GM12878 (cell line): Measurements from ENCODE around the gene HMX3. TPM values are rescaled to one million over a fixed set of nuclear protein-coding genes. Genes with fewer than 3 reads are reported as not detected.

Experiments
- ATAC-seq: fragments of 200-7000 bp; cut with Tn5 transposase; 3 replicates; pipeline ENCODE4 v1.9.1; 2020; ENCODE audit warnings: mild to moderate bottlenecking, moderate library complexity
- BruUV-seq: library from RNA; stranded (reverse); fragments of 400-500 nt; replicated peaks from 2 replicates; lab custom pipeline; 2021; lab: Mats Ljungman, UMichigan
- CTCF ChIA-PET: fragments of 300-600 bp; sonication (Branson Sonifier 250); formaldehyde crosslinking; extraction: SDS; loops from one replicate; lab custom pipeline; 2021; ENCODE audit warnings: inconsistent platforms; lab: Yijun Ruan, JAX
- POLR2A ChIA-PET: fragments of 350-600 bp; formaldehyde crosslinking; extraction: SDS; loops from one replicate; lab custom pipeline; 2021; ENCODE audit warnings: inconsistent platforms; lab: Charles Lee
- RAD21 ChIA-PET: fragments of 300-600 bp; sonication (Branson Sonifier 250); formaldehyde crosslinking; loops from one replicate; lab custom pipeline; 2023; ENCODE audit warnings: antibody characterized with exemption; ENCODE audit not compliant: unreplicated experiment; lab: Charles Lee
- SMC1A ChIA-PET: fragments of 300-600 bp; sonication (Branson Sonifier 250); formaldehyde crosslinking; loops from one replicate; lab custom pipeline; 2023; ENCODE audit not compliant: unreplicated experiment, uncharacterized antibody; lab: Charles Lee
- DNase-seq: peaks from one replicate; pipeline ENCODE4 v3.0.0-alpha.2; 2011; ENCODE audit warnings: low read depth, low spot score
- FAIRE-seq: peaks from 3 replicates; lab custom pipeline; 2011; peaks lifted over from hg19 to GRCh38; lab: Jason Lieb, UNC
- H2AFZ ChIP-seq: 2 replicates; pipeline ENCODE4 v1.6.0; 2011; ENCODE audit warnings: low read depth, low read length, control low read depth; ENCODE audit not compliant: control insufficient read depth
- H3K27ac ChIP-seq: 2 replicates; pipeline ENCODE4 v1.5.1; 2011; ENCODE audit warnings: control low read depth; ENCODE audit not compliant: control insufficient read depth, insufficient read depth
- H3K27me3 ChIP-seq, 2 experiments: replicated peaks in 1 of 2; 2 replicates each; pipeline versions ENCODE4 v1.6.0 to v1.6.1; 2011; ENCODE audit warnings: low read length in 1 of 2; ENCODE audit not compliant: control insufficient read depth in 2 of 2, insufficient read depth in 2 of 2
- H3K36me3 ChIP-seq, 2 experiments: 2 replicates each; pipeline ENCODE4 v1.5.1; 2011; ENCODE audit warnings: low read length in 1 of 2; ENCODE audit not compliant: control insufficient read depth in 2 of 2, insufficient read depth in 2 of 2
- H3K4me1 ChIP-seq: 2 replicates; pipeline ENCODE4 v1.6.1; 2011; ENCODE audit warnings: mild to moderate bottlenecking, low read length, moderate library complexity, mixed read lengths; ENCODE audit not compliant: control insufficient read depth, insufficient read depth
- H3K4me2 ChIP-seq: 2 replicates; pipeline ENCODE4 v1.6.0; 2011; ENCODE audit warnings: control low read depth; ENCODE audit not compliant: control insufficient read depth, insufficient read depth
- H3K4me3 ChIP-seq: fragments of 200-600 bp; sonication (generic); 2 replicates; pipeline ENCODE4 v1.5.1; 2016
- H3K79me2 ChIP-seq: 2 replicates; pipeline ENCODE4 v1.6.0; 2011; ENCODE audit warnings: low read length; ENCODE audit not compliant: control insufficient read depth, insufficient read depth
- H3K9ac ChIP-seq: 2 replicates; pipeline ENCODE4 v1.8.0; 2011; ENCODE audit warnings: low read length, control low read depth, mixed read lengths; ENCODE audit not compliant: control insufficient read depth, insufficient read depth
- H3K9me3 ChIP-seq: replicated peaks from 3 replicates; pipeline ENCODE4 v1.5.1; 2011; ENCODE audit warnings: mild to moderate bottlenecking, low read length; ENCODE audit not compliant: control insufficient read depth, insufficient read depth
- H4K20me1 ChIP-seq: 2 replicates; pipeline ENCODE4 v1.6.0; 2011; ENCODE audit not compliant: control insufficient read depth, insufficient read depth
- HCFC1 ChIP-seq: fragments of 150-350 bp; IDR thresholded peaks from 2 replicates; pipeline ENCODE4 v1.6.1; 2014; ENCODE audit warnings: low read length
- RUNX3 ChIP-seq: IDR thresholded peaks from 2 replicates; pipeline ENCODE4 v1.6.1; 2012; ENCODE audit warnings: low read length, inconsistent platforms
- WGBS: methylation state at CpG from one replicate; pipeline ENCODE4 v1.1.6; 2016; ENCODE audit warnings: low lambda C conversion rate; ENCODE audit not compliant: insufficient replicate concordance, insufficient coverage; ENCODE audit errors: missing lambda C conversion rate; 5-methylcytosine and 5-hydroxymethylcytosine counted together
- in situ Hi-C: fragments of 300-500 bp; cut with MboI; formaldehyde crosslinking; loops from 9 replicates; pipeline ENCODE4 v1.14.3; 2018; ENCODE audit warnings: mixed read lengths
- intact Hi-C: fragments of 100-400 bp; cut with micrococcal nuclease; formaldehyde crosslinking; loops from one replicate; pipeline ENCODE4 v1.14.2; 2022; ENCODE audit not compliant: unreplicated experiment
- polyA plus RNA-seq, 11 experiments: library from polyadenylated mRNA; depleted of rRNA in 4 of 11; unstranded in 6 of 11; stranded (reverse) in 5 of 11; fragments of >200 nt; fragmentation: Nextera tagmentation in 4 of 11; fragmentation: Illumina TruSeq in 1 of 11; extraction: Ambion mirVana in 4 of 11; extraction: Trizol in 1 of 11; gene quantifications; 1 replicate in 1 of 11; 2 replicates in 10 of 11; pipeline versions ENCODE4 v1.2.1 to v1.2.3, GENCODE V29; 2011 to 2016; ENCODE audit warnings: inconsistent platforms in 2 of 11, missing spikeins in 2 of 11, low read depth in 1 of 11
- total RNA-seq, 4 experiments: library from RNA; depleted of rRNA in 3 of 4; stranded (reverse); fragments of >200 nt in 3 of 4; fragmentation: Illumina TruSeq in 1 of 4; extraction: Trizol in 1 of 4; gene quantifications; 2 replicates each; pipeline versions ENCODE4 v1.2.1 to v1.2.3, GENCODE V29; 2013 to 2021

The HMX3 gene
- total and polyA plus RNA-seq, 10 of the 15 experiments (the other 5 are each of a cell fraction or from before 2014, with no cell fraction given) = 0.63 to 60.5 (median 15.3) TPM; not detected in 2

DNA sequence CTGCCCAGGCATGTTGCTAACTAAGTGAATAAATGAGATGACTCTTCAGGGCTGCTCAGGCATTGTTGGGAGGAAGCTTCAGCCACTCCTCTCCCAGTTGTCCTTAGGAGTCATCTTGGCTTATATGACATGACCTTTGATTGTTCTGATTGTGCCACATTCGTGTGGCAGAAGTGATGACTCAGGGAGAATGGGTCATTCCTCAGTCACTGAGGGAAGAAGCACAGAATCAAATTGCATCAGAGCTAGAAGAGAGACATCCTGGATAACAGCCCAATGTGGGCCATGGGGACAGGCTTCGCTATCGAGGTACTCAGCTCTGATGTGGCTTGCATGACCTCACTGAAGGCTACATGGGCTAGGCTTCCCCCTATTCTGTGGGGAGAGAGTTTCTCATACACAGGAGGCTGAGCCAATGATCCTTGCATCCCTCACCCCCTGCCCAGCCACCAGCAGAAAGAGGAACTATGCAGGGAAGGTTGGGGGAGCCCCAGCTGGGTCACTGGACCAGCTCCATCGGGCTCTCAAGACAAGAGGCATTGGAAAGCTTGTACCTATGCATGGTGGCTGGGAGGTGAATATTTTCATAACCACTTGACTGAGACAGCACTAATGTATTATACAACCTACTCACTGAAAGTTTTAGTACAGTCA, 6.0 kb upstream of the HMX3 start:
- ATAC-seq (no peak), DNase-seq (no peak), FAIRE-seq (peak; percentile 49)
- TF ChIP-seq HCFC1 (no peak), RUNX3 (0 out of 2 replicates have a peak, but pooled peaks have one; percentile 28)
- Histone ChIP-seq H4K20me1 (no peaks in the 10 kb centered on the region), H3K27ac (no peak overlapping the region), H3K4me1 (peaks cover 7% of the 10 kb centered on the region), H3K4me2 (no peak overlapping the region), H3K36me3 (no peaks in the 10 kb centered on the region; a peak in 1 of 4 replicates), H3K9me3 (no peaks in the 10 kb centered on the region; the same call in 2 of the 3 replicates), H2AFZ (no peak overlapping the region), H3K9ac (no peak overlapping the region), H3K79me2 (no peaks in the 10 kb centered on the region; the same call in 1 of the 2 replicates), H3K27me3 (peaks cover 0 to 10% of the 10 kb centered on the region in 2 experiments; a peak in 2 of 4 replicates), H3K4me3 (no peak overlapping the region)
- 22% methylated on average over 4 of the region's 4 CpGs for WGBS
- SMC1A ChIA-PET = interaction anchor here (0.7 to 1.0 kb wide), 2 partner anchors 87 to 250 kb away, joined by 3 to 4 read pairs; no protein-coding TSS in a partner anchor
- POLR2A ChIA-PET = no interaction called here
- no TSS peak for BruUV-seq
- RAD21 ChIA-PET = interaction anchor here (1.0 kb wide), 1 partner anchor 24 kb away, joined by 4 read pairs; the partner anchor contains the start of gene BUB3
- CTCF ChIA-PET = interaction anchor here (1.4 kb wide), 1 partner anchor 429 kb away, joined by 4 read pairs; no protein-coding TSS in a partner anchor
- intact Hi-C loops = loop anchor here (5.0 kb wide), 1 partner anchor 263 kb away; no protein-coding TSS in a partner anchor
- in situ Hi-C loops = loop anchor here (5.0 kb wide), 2 partner anchors 423 to 838 kb away; no protein-coding TSS in a partner anchor
